K562 (cell line): Measurements from ENCODE around the gene RBSN. TPM values are rescaled to one million over a fixed set of nuclear protein-coding genes. Genes with fewer than 3 reads are reported as not detected.
A peak's percentile ranks its signal among the peaks of the same experiment; 100 is the strongest.

Source experiments
- JUNB ChIP-seq: fragments of 450-650 bp; formaldehyde crosslinking; conservative IDR thresholded peaks from 2 replicates; pipeline ENCODE4 v1.4.0; 2020; ENCODE audit warnings: mild to moderate bottlenecking
- MYC ChIP-seq, 2 experiments: fragments of 250-450 bp in 1 of 2; sonication (Bioruptor Pico) in 1 of 2; IDR thresholded peaks; 2 replicates each; pipeline versions ENCODE4 v1.5.1 to v1.6.1; 2012 to 2021; ENCODE audit warnings: low read depth in 2 of 2, borderline replicate concordance in 1 of 2, improper control_type of control experiment in 1 of 2, low read length in 1 of 2, mild to moderate bottlenecking in 1 of 2, moderate library complexity in 1 of 2
- SETDB1 ChIP-seq: IDR thresholded peaks from one replicate; pipeline ENCODE4 v1.6.1; 2012; ENCODE audit warnings: low read length, control low read depth, inconsistent platforms
- TEAD2 ChIP-seq: fragments of 450-650 bp; IDR thresholded peaks from 2 replicates; pipeline ENCODE4 v1.6.1; 2016; ENCODE audit warnings: missing genetic modification characterization, control low read depth, missing compliant biosample characterization
- TOE1 ChIP-seq, 2 experiments: fragments of 450-650 bp in 1 of 2; sonication (generic) in 1 of 2; formaldehyde crosslinking in 1 of 2; IDR thresholded peaks; 2 replicates each; pipeline versions ENCODE4 v1.7.1 to v1.8.0; 2016 to 2022; ENCODE audit warnings: borderline replicate concordance in 2 of 2, mild to moderate bottlenecking in 2 of 2, antibody characterized with exemption in 1 of 2, inconsistent platforms in 1 of 2, low read depth in 1 of 2, missing genetic modification reagents in 1 of 2, moderate library complexity in 1 of 2
- ZBTB7A ChIP-seq: IDR thresholded peaks from 2 replicates; pipeline ENCODE4 v1.6.1; 2011; ENCODE audit warnings: low read depth, mild to moderate bottlenecking, low read length, moderate library complexity, borderline replicate concordance; ENCODE audit not compliant: control insufficient read depth
- ZNF280A ChIP-seq: fragments of 450-650 bp; IDR thresholded peaks from 2 replicates; pipeline ENCODE4 v1.6.1; 2018; ENCODE audit warnings: mild to moderate bottlenecking, low read depth; ENCODE audit not compliant: partially characterized antibody
- ZSCAN32 ChIP-seq: fragments of 450-650 bp; formaldehyde crosslinking; IDR thresholded peaks from 2 replicates; pipeline ENCODE4 v1.4.0; 2020; ENCODE audit warnings: mild to moderate bottlenecking, moderate library complexity
- polyA plus RNA-seq, 8 experiments: library from polyadenylated mRNA; depleted of rRNA in 4 of 8; stranded (reverse) in 5 of 8; unstranded in 3 of 8; fragments of >200 nt; fragmentation: Nextera tagmentation in 2 of 8; fragmentation: Illumina TruSeq in 1 of 8; extraction: Ambion mirVana in 2 of 8; extraction: Trizol in 1 of 8; gene quantifications; 2 replicates each; pipeline versions ENCODE4 v1.2.1 to v1.2.3, GENCODE V29; 2011 to 2014; ENCODE audit warnings: inconsistent platforms in 1 of 8, missing spikeins in 1 of 8
- total RNA-seq, 7 experiments: library from RNA; depleted of rRNA in 6 of 7; stranded (reverse); fragments of >200 nt in 6 of 7; fragmentation: Illumina TruSeq in 2 of 7; extraction: Trizol in 2 of 7; gene quantifications; 2 replicates each; pipeline versions ENCODE4 v1.2.1 to v1.2.3, GENCODE V29; 2011 to 2021; ENCODE audit warnings: low replicate concordance in 1 of 7
- TF ChIP-seq, protein P1 (sequence below), 2 experiments: fragments of 450-650 bp; formaldehyde crosslinking in 1 of 2; IDR thresholded peaks; 2 replicates each; pipeline versions ENCODE4 v1.4.0 to v1.6.1; 2014 to 2020; ENCODE audit warnings: mild to moderate bottlenecking in 2 of 2, borderline replicate concordance in 1 of 2, low read depth in 1 of 2
- TF ChIP-seq, protein P2 (sequence below), 2 experiments: fragments of 450-650 bp in 1 of 2; sonication (generic) in 1 of 2; formaldehyde crosslinking in 1 of 2; IDR thresholded peaks in 1 of 2; conservative IDR thresholded peaks in 1 of 2; 2 replicates each; pipeline versions ENCODE4 v1.6.1 to v1.8.1; 2016 to 2023; ENCODE audit warnings: mild to moderate bottlenecking in 2 of 2, moderate library complexity in 2 of 2, inconsistent platforms in 1 of 2, missing genetic modification reagents in 1 of 2

The RBSN gene
- total and polyA plus RNA-seq, 9 of the 15 experiments (the other 6 are each of a cell fraction or from before 2014, with no cell fraction given), result 2.9 to 19.6 (median 15.0) TPM

GRCh38 chr3:15052335-15053242, 46.4 kb downstream of the RBSN start (continued):
- TF ChIP-seq ZNF280A, result no peak
- TF ChIP-seq, protein P1, sequence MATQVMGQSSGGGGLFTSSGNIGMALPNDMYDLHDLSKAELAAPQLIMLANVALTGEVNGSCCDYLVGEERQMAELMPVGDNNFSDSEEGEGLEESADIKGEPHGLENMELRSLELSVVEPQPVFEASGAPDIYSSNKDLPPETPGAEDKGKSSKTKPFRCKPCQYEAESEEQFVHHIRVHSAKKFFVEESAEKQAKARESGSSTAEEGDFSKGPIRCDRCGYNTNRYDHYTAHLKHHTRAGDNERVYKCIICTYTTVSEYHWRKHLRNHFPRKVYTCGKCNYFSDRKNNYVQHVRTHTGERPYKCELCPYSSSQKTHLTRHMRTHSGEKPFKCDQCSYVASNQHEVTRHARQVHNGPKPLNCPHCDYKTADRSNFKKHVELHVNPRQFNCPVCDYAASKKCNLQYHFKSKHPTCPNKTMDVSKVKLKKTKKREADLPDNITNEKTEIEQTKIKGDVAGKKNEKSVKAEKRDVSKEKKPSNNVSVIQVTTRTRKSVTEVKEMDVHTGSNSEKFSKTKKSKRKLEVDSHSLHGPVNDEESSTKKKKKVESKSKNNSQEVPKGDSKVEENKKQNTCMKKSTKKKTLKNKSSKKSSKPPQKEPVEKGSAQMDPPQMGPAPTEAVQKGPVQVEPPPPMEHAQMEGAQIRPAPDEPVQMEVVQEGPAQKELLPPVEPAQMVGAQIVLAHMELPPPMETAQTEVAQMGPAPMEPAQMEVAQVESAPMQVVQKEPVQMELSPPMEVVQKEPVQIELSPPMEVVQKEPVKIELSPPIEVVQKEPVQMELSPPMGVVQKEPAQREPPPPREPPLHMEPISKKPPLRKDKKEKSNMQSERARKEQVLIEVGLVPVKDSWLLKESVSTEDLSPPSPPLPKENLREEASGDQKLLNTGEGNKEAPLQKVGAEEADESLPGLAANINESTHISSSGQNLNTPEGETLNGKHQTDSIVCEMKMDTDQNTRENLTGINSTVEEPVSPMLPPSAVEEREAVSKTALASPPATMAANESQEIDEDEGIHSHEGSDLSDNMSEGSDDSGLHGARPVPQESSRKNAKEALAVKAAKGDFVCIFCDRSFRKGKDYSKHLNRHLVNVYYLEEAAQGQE (IDR thresholded peaks at IDR 0.05; ENCODE audit: borderline replicate concordance), result peak; percentile 26; the same call in 1 of the 2 replicates
- TF ChIP-seq, protein P1 (CRISPR knock-in tag; IDR thresholded peaks at IDR 0.05; ENCODE audit: low read depth), result no peak
- TF ChIP-seq ZSCAN32 (CRISPR knock-in tag), result no peak
- TF ChIP-seq, protein P2, sequence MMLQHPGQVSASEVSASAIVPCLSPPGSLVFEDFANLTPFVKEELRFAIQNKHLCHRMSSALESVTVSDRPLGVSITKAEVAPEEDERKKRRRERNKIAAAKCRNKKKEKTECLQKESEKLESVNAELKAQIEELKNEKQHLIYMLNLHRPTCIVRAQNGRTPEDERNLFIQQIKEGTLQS (IDR thresholded peaks at IDR 0.05), result peak; percentile 32; the same call in 1 of the 2 replicates
- TF ChIP-seq, protein P2 (CRISPR knock-in tag; conservative IDR thresholded peaks at IDR 0.05), result 0 out of 2 replicates have a peak, but pooled peaks have one; percentile 50
- peak; percentile 65 for TF ChIP-seq TOE1 (IDR thresholded peaks at IDR 0.05; ENCODE audit: borderline replicate concordance)
- no peak; the same call in 1 of the 2 replicates for TF ChIP-seq TOE1 (CRISPR knock-in tag; IDR thresholded peaks at IDR 0.05; ENCODE audit: borderline replicate concordance, low read depth)
- no peak; the same call in 1 of the 2 replicates for TF ChIP-seq MYC (IDR thresholded peaks at IDR 0.05; ENCODE audit: low read depth, low read length)
- TF ChIP-seq MYC (CRISPR knock-in tag; IDR thresholded peaks at IDR 0.05; ENCODE audit: borderline replicate concordance, low read depth), result no peak
- no peak for TF ChIP-seq SETDB1
- TF ChIP-seq ZBTB7A, result peak; percentile 76; the same call in 1 of the 2 replicates
- TF ChIP-seq TEAD2 (tag), result no peak
- TF ChIP-seq JUNB (CRISPR knock-in tag), result no peak
